Measurements from ENCODE around the gene OBP2A. TPM values are rescaled to one million over a fixed set of nuclear protein-coding genes. Genes with fewer than 3 reads are reported as not detected.
"Not testable (repeated sequence)": the region's sequence is repeated elsewhere in the genome, so short reads cannot be mapped to it uniquely, and the experiment has no call there.

The OBP2A gene
- total and polyA plus RNA-seq, 10 of the 15 experiments (the other 5 are each of a cell fraction or from before 2014, with no cell fraction given): not detected

DNA sequence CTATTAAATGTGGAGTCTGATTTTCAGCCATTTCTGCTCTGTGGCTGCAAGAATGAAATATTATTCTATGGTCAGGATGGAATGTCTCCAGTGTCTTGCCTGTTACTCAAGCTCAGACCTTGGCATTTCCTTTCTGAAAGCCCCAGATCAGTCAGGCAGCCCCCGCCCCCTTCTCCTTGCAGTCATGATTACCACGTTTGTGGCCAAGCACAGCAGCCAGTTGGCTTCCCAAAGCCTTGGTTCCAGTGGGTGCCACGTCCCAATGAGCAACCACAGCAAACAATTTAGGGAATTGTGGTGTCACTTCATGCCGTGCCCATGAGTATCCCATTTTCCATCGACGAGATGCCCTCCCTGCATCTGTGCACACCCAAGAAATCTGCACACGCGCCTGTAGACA is 9.7 kb upstream of the OBP2A start:
- intact Hi-C loops (cut with micrococcal nuclease; ENCODE audit: unreplicated experiment): no loop called here
- H3K4me3 ChIP-seq: no peak overlapping the region

DNA sequence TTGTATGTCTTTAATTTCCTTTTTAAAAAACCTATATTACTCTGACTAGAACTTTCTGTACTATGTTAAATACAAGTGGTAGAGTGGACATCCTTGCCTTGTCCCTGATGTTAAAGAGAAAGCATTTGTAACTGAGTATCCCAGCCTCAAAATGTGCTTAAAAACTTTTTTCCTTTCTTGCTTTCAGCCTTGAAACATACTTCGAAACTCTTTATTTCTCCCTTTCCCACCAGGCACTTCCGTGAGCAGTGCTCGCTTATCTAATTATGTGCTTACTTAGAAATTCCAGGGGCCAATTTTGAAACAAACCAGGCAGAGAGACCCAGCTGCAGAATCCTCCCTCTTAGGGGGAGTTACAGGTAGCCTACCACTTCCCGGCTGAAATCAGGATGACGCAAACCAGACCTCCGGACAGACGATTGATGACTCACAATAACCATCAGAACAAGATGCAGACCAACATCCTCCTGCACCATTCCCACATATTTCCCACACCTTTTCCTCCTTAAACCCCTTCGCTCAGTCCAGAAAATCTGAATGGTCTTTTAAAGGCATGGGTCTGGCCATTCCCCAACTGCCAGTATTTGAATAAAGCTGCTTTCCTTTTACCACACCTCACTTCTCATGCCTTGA is 2.5 kb upstream of the OBP2A start:
- H3K79me2 ChIP-seq (ENCODE audit: control insufficient read depth, insufficient read depth, low read length); H3K27ac ChIP-seq (ENCODE audit: control insufficient read depth, insufficient read depth); H3K4me3 ChIP-seq; intact Hi-C loops (cut with micrococcal nuclease; ENCODE audit: unreplicated experiment); ATAC-seq; H4K20me1 ChIP-seq (ENCODE audit: control insufficient read depth, insufficient read depth); H3K9me3 ChIP-seq (replicated peaks; ENCODE audit: control insufficient read depth, insufficient read depth, low read length); H3K4me1 ChIP-seq (ENCODE audit: control insufficient read depth, insufficient read depth, low read length); DNase-seq (ENCODE audit: low read depth, low spot score); SMC1A ChIA-PET (ENCODE audit: uncharacterized antibody, unreplicated experiment); RAD21 ChIA-PET (ENCODE audit: unreplicated experiment); H3K27me3 ChIP-seq (replicated peaks in 1 of 2; ENCODE audit: control insufficient read depth in 2 of 2, insufficient read depth in 2 of 2, low read length in 1 of 2); BruUV-seq (replicated peaks); H3K4me2 ChIP-seq (ENCODE audit: control insufficient read depth, insufficient read depth); POLR2A ChIA-PET; H3K9ac ChIP-seq (ENCODE audit: control insufficient read depth, insufficient read depth, low read length); in situ Hi-C loops (cut with MboI); H2AFZ ChIP-seq (ENCODE audit: control insufficient read depth, low read depth, low read length); CTCF ChIA-PET; H3K36me3 ChIP-seq (ENCODE audit: control insufficient read depth in 2 of 2, insufficient read depth in 2 of 2, low read length in 1 of 2); FAIRE-seq: not testable (repeated sequence)
- WGBS (ENCODE audit: insufficient coverage, insufficient replicate concordance, low lambda C conversion rate, missing lambda C conversion rate): 47% methylated on average over 8 of the region's 8 CpGs

More for the DNA sequence above, 9.7 kb upstream of the OBP2A start:
- FAIRE-seq: no peak
- H3K36me3 ChIP-seq (ENCODE audit: control insufficient read depth in 2 of 2, insufficient read depth in 2 of 2, low read length in 1 of 2): no peaks in the 10 kb centered on the region
- H3K4me2 ChIP-seq (ENCODE audit: control insufficient read depth, insufficient read depth): no peak overlapping the region
- H4K20me1 ChIP-seq (ENCODE audit: control insufficient read depth, insufficient read depth): no peaks in the 10 kb centered on the region
- no peaks in the 10 kb centered on the region for H3K79me2 ChIP-seq (ENCODE audit: control insufficient read depth, insufficient read depth, low read length)
- WGBS (ENCODE audit: insufficient coverage, insufficient replicate concordance, low lambda C conversion rate, missing lambda C conversion rate): 28% methylated on average over 8 of the region's 8 CpGs
- no peak overlapping the region for H3K27ac ChIP-seq (ENCODE audit: control insufficient read depth, insufficient read depth)
- POLR2A ChIA-PET: no interaction called here
- no TSS peak for BruUV-seq (replicated peaks)
- no peaks in the 10 kb centered on the region for H3K4me1 ChIP-seq (ENCODE audit: control insufficient read depth, insufficient read depth, low read length)
- in situ Hi-C loops (cut with MboI): no loop called here
- no peak for DNase-seq (ENCODE audit: low read depth, low spot score)
- RAD21 ChIA-PET (ENCODE audit: unreplicated experiment): no interaction called here
- H3K9ac ChIP-seq (ENCODE audit: control insufficient read depth, insufficient read depth, low read length): no peak overlapping the region
- no peak overlapping the region for H2AFZ ChIP-seq (ENCODE audit: control insufficient read depth, low read depth, low read length)
- TF ChIP-seq ZBTB11 (CRISPR knock-in tag; IDR thresholded peaks at IDR 0.05) (no peak), SMC3 (IDR thresholded peaks at IDR 0.05; ENCODE audit: borderline replicate concordance, low read length) (no peak), FOS (IDR thresholded peaks at IDR 0.05; ENCODE audit: borderline replicate concordance, extremely low read depth, insufficient read length) (no peak), GATAD2B (conservative IDR thresholded peaks at IDR 0.05; ENCODE audit: low read depth) (no peak)
- no peak for ATAC-seq
- SMC1A ChIA-PET (ENCODE audit: uncharacterized antibody, unreplicated experiment): no interaction called here
- CTCF ChIA-PET: no interaction called here
- H3K27me3 ChIP-seq (replicated peaks in 1 of 2; ENCODE audit: control insufficient read depth in 2 of 2, insufficient read depth in 2 of 2, low read length in 1 of 2): peaks cover 0 to 1% of the 10 kb centered on the region in 2 experiments; a peak in 1 of 4 replicates
- no peaks in the 10 kb centered on the region for H3K9me3 ChIP-seq (replicated peaks; ENCODE audit: control insufficient read depth, insufficient read depth, low read length)

All from GM12878 (cell line).